PC-9 (cell line): ENCODE measurements around the gene USF1. TPM values are rescaled to one million over a fixed set of nuclear protein-coding genes. Genes with fewer than 3 reads are reported as not detected.
"Not testable (repeated sequence)": the region's sequence is repeated elsewhere in the genome, so short reads cannot be mapped to it uniquely, and the experiment has no call there.

ENCODE experiments used
- BruUV-seq: library from RNA; stranded (reverse); fragments of 400-500 nt; replicated peaks from 2 replicates; lab custom pipeline; 2021; lab: Mats Ljungman, UMichigan
- CTCF ChIA-PET: fragments of 300-600 bp; sonication (Branson Sonifier 250); formaldehyde crosslinking; loops from one replicate; lab custom pipeline; 2022; ENCODE audit warnings: antibody characterized with exemption; lab: Charles Lee
- POLR2A ChIA-PET: fragments of 300-600 bp; sonication (Branson Sonifier 250); formaldehyde crosslinking; loops from one replicate; lab custom pipeline; 2022; ENCODE audit warnings: antibody characterized with exemption; ENCODE audit not compliant: unreplicated experiment; lab: Charles Lee
- DNase-seq, 2 experiments: peaks; one replicate each; pipeline versions ENCODE4 v3.0.0 to v3.0.0-alpha.2; 2015 to 2022; ENCODE audit warnings: mixed read lengths in 1 of 2
- H2AFZ ChIP-seq: fragments of 200-600 bp; sonication (generic); 2 replicates; pipeline ENCODE4 v1.8.1; 2017; ENCODE audit warnings: antibody characterized with exemption
- H3F3A ChIP-seq: fragments of 200-600 bp; sonication (generic); 2 replicates; pipeline ENCODE4 v1.8.1; 2017; ENCODE audit warnings: antibody characterized with exemption, mild to moderate bottlenecking, low read depth; ENCODE audit not compliant: insufficient read depth
- H3K27ac ChIP-seq: fragments of 200-600 bp; sonication (generic); 2 replicates; pipeline ENCODE4 v1.6.1; 2016; ENCODE audit warnings: mixed run types
- H3K27me3 ChIP-seq: fragments of 200-600 bp; sonication (generic); 2 replicates; pipeline ENCODE4 v1.6.1; 2016; ENCODE audit warnings: low read depth, mixed run types; ENCODE audit not compliant: insufficient read depth
- H3K36me3 ChIP-seq: fragments of 200-600 bp; sonication (generic); 2 replicates; pipeline ENCODE4 v1.6.1; 2016; ENCODE audit warnings: low read depth, mixed run types
- H3K4me1 ChIP-seq: fragments of 200-600 bp; sonication (generic); replicated peaks from 2 replicates; pipeline ENCODE4 v1.6.1; 2016; ENCODE audit warnings: mixed run types; ENCODE audit not compliant: insufficient read depth
- H3K4me2 ChIP-seq: fragments of 200-600 bp; sonication (generic); 2 replicates; pipeline ENCODE4 v1.6.1; 2017; ENCODE audit warnings: mixed run types
- H3K4me3 ChIP-seq: fragments of 200-600 bp; sonication (generic); 2 replicates; pipeline ENCODE4 v1.6.1; 2016; ENCODE audit warnings: mixed run types
- H3K79me2 ChIP-seq: fragments of 200-600 bp; sonication (generic); 2 replicates; pipeline ENCODE4 v1.6.1; 2017; ENCODE audit warnings: low read depth, mixed run types
- H3K9me2 ChIP-seq: fragments of 200-600 bp; sonication (generic); 2 replicates; pipeline ENCODE4 v1.8.1; 2017; ENCODE audit warnings: mild to moderate bottlenecking; ENCODE audit not compliant: insufficient read depth
- H3K9me3 ChIP-seq: fragments of 200-600 bp; sonication (generic); 2 replicates; pipeline ENCODE4 v1.8.1; 2016; ENCODE audit warnings: low read depth; ENCODE audit not compliant: insufficient read depth
- H4K20me1 ChIP-seq: fragments of 200-600 bp; sonication (generic); 2 replicates; pipeline ENCODE4 v1.8.1; 2017; ENCODE audit not compliant: insufficient read depth
- EZH2 ChIP-seq: fragments of 200-600 bp; sonication (generic); IDR thresholded peaks from 2 replicates; pipeline ENCODE4 v1.8.0; 2017; ENCODE audit warnings: antibody characterized with exemption, low read depth
- intact Hi-C: fragments of 100-400 bp; cut with micrococcal nuclease; formaldehyde crosslinking; loops from one replicate; pipeline ENCODE4 v1.10.0; 2022; ENCODE audit not compliant: unreplicated experiment
- total RNA-seq: library from RNA; stranded (reverse); gene quantifications from 2 replicates; pipeline ENCODE4 v1.2.3, GENCODE V29; 2021
- TF ChIP-seq, protein P1 (sequence below): fragments of 200-600 bp; sonication (generic); conservative IDR thresholded peaks from 2 replicates; pipeline ENCODE4 v1.6.1; 2017; ENCODE audit warnings: mixed run types, antibody characterized with exemption, mild to moderate bottlenecking, moderate library complexity

Gene USF1
- total RNA-seq, 1 experiment from 2014 or later, result 43.2 TPM

DNA sequence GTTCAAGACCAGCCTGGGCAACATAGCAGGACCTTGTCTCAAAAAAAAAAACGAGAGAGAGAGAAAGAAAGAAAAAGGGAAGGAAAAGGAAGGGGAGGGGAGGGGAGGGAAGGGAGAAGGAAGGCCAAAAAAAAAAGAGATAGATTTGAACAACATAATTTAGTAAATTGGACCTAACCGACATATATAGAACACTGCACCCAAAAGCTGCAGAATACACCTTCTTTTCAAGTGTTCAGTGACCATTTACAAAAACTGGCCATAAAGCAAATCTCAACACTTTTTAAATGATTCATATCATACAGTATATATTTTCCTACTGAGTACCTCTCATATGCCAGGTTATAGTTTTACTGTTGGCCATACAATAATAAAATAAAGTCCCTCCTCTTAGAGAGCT, 13.9 kb downstream of the USF1 start:
- no peak for TF ChIP-seq EZH2
- TF ChIP-seq, protein P1, sequence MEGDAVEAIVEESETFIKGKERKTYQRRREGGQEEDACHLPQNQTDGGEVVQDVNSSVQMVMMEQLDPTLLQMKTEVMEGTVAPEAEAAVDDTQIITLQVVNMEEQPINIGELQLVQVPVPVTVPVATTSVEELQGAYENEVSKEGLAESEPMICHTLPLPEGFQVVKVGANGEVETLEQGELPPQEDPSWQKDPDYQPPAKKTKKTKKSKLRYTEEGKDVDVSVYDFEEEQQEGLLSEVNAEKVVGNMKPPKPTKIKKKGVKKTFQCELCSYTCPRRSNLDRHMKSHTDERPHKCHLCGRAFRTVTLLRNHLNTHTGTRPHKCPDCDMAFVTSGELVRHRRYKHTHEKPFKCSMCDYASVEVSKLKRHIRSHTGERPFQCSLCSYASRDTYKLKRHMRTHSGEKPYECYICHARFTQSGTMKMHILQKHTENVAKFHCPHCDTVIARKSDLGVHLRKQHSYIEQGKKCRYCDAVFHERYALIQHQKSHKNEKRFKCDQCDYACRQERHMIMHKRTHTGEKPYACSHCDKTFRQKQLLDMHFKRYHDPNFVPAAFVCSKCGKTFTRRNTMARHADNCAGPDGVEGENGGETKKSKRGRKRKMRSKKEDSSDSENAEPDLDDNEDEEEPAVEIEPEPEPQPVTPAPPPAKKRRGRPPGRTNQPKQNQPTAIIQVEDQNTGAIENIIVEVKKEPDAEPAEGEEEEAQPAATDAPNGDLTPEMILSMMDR, result no peak
- intact Hi-C loops, result no loop called here

DNA sequence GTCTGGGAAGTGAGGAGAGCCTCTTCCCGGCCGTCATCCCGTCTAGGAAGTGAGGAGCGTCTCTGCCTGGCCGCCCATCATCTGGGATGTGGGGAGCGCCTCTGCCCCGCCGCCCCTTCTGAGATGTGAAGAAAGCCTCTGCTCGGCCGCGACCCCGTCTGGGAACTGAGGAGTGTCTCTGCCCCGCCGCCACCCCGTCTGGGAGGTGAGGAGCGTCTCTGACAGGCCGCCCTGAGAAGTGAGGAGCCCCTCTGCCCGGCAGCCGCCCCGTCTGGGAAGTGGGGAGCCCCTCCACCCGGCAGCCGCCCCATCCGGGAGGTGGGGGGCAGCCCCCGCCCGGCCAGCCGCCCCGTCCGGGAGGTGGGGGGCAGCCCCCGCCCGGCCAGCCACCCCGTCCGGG, 16.3 kb downstream of the USF1 start:
- H3F3A ChIP-seq, result peaks cover 26% of the 10 kb centered on the region
- DNase-seq, CTCF ChIA-PET, BruUV-seq, H3K36me3 ChIP-seq, H3K4me3 ChIP-seq, H3K9me3 ChIP-seq, intact Hi-C loops, H3K27me3 ChIP-seq, H2AFZ ChIP-seq, POLR2A ChIA-PET, H3K4me2 ChIP-seq, H4K20me1 ChIP-seq, H3K9me2 ChIP-seq, H3K27ac ChIP-seq: not testable (repeated sequence)
- H3K79me2 ChIP-seq, result peaks cover 19% of the 10 kb centered on the region; the same call in 1 of the 2 replicates
- H3K4me1 ChIP-seq, result peaks cover 23% of the 10 kb centered on the region

More for the DNA sequence above, 13.9 kb downstream of the USF1 start:
- Histone ChIP-seq H3K9me3 (no peaks in the 10 kb centered on the region), H3K4me3 (no peak overlapping the region), H3F3A (peaks cover 30% of the 10 kb centered on the region), H3K79me2 (peaks cover 27% of the 10 kb centered on the region; the same call in 1 of the 2 replicates), H3K4me1 (peaks cover 23% of the 10 kb centered on the region), H4K20me1 (no peaks in the 10 kb centered on the region), H3K4me2 (0 out of 2 replicates have a peak overlapping the region, but pooled peaks have one; percentile 37), H3K36me3 (no peaks in the 10 kb centered on the region), H3K27me3 (no peaks in the 10 kb centered on the region), H2AFZ (no peak overlapping the region), H3K9me2 (no peaks in the 10 kb centered on the region), H3K27ac (peak overlapping the region; percentile 68; the same call in 1 of the 2 replicates)
- POLR2A ChIA-PET, result no interaction called here
- no peak for DNase-seq
- BruUV-seq, result no TSS peak
- CTCF ChIA-PET, result no interaction called here

DNA sequence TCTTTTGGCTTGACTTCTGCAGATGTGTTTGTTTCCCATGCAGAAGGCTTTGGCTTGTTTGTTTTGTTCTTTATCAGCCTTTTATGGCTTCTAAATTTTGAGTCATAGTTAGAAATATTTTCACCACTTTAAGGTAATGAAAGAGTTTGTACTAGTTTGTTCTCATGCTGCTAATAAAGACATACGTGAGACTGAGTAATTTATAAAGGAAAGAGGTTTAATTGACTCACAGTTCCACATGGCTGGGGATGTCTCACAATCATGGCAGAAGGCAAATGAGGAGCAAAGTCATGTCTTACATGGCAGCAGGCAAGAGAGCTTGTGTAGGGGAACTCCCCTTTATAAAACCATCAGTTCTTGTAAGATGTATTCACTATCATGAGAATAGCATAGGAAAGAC, 18.8 kb downstream of the USF1 start:
- H2AFZ ChIP-seq, H3K9me2 ChIP-seq, H3K27me3 ChIP-seq, H3K36me3 ChIP-seq, CTCF ChIA-PET, POLR2A ChIA-PET, BruUV-seq, H4K20me1 ChIP-seq, H3K27ac ChIP-seq, intact Hi-C loops, H3K4me3 ChIP-seq, DNase-seq, H3K9me3 ChIP-seq, H3K4me2 ChIP-seq: not testable (repeated sequence)
- H3K4me1 ChIP-seq, result peaks cover 10% of the 10 kb centered on the region
- peaks cover 25% of the 10 kb centered on the region for H3F3A ChIP-seq
- 0 out of 2 replicates have a peak, but pooled peaks cover 12% of the 10 kb centered on the region for H3K79me2 ChIP-seq

DNA sequence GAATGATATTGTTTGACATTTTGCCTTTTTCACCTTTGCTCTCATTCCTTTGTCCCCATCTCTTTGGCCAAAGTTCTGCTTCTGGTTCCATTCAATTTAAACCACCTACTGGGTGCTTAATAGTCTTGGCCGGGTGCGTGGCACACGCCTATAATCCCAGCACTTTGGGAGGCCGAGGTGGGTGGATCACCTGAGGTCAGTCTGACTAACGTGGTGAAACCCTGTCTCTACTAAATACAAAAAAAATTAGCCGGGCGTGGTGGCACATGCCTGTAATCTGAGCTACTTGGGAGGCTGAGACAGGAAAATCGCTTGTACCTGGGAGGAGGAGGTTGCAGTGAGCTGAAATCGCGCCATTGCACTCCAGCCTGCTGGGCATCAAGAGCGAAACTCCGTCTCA, 23.3 kb downstream of the USF1 start:
- peaks cover 28% of the 10 kb centered on the region for H4K20me1 ChIP-seq
- peak overlapping the region; percentile 59; the same call in 1 of the 2 replicates for H3K4me3 ChIP-seq
- peaks cover 39% of the 10 kb centered on the region for H3K79me2 ChIP-seq
- H3K9me3 ChIP-seq, intact Hi-C loops, H3K36me3 ChIP-seq, CTCF ChIA-PET, H3K9me2 ChIP-seq, BruUV-seq, H3K27me3 ChIP-seq, H2AFZ ChIP-seq: not testable (repeated sequence)
- peak overlapping the region; percentile 97 for H3K27ac ChIP-seq
- peak; percentile 24 to 67 for DNase-seq
- peak overlapping the region; percentile 91 for H3K4me2 ChIP-seq
- H3F3A ChIP-seq, result peaks cover 42% of the 10 kb centered on the region
- peaks cover 40% of the 10 kb centered on the region for H3K4me1 ChIP-seq
- POLR2A ChIA-PET, result interaction anchor here (1.0 kb wide), 1 partner anchor 23 kb away, joined by 3 read pairs; the partner anchor contains the start of gene USF1
